Tibial nerve (tissue), 4 donors: ENCODE measurements around the gene SIK2. TPM values are rescaled to one million over a fixed set of nuclear protein-coding genes. Genes with fewer than 3 reads are reported as not detected.
"Not testable (repeated sequence)": the region's sequence is repeated elsewhere in the genome, so short reads cannot be mapped to it uniquely, and the experiment has no call there.

Experiments used
- DNase-seq, 2 donors: peaks; one replicate each; pipeline ENCODE4 v3.0.0-alpha.2; 2019; ENCODE audit warnings: low spot score in 2 of 2
- H3K27ac ChIP-seq, 4 donors: fragments of 200-600 bp; sonication (generic) in 3 of 4; one replicate each; pipeline ENCODE4 v1.5.1; 2017 to 2019; ENCODE audit warnings: mild to moderate bottlenecking in 1 of 4
- H3K27me3 ChIP-seq, 2 donors: fragments of 200-600 bp; sonication (generic) in 1 of 2; one replicate each; pipeline versions ENCODE4 v1.5.1 to v1.6.0; 2017 to 2019
- H3K36me3 ChIP-seq, 3 donors: fragments of 200-600 bp; sonication (generic); one replicate each; pipeline ENCODE4 v1.5.1; 2018 to 2019
- H3K4me1 ChIP-seq, 4 donors: fragments of 200-600 bp; sonication (generic) in 3 of 4; one replicate each; pipeline ENCODE4 v1.5.1; 2017 to 2019
- H3K4me3 ChIP-seq, 4 donors: fragments of 200-600 bp; sonication (generic) in 3 of 4; one replicate each; pipeline ENCODE4 v1.5.1; 2017 to 2019; ENCODE audit warnings: mild to moderate bottlenecking in 1 of 4, moderate library complexity in 1 of 4
- H3K9me3 ChIP-seq, 4 donors: fragments of 200-600 bp; sonication (generic) in 3 of 4; one replicate each; pipeline ENCODE4 v1.5.1; 2017 to 2019
- CTCF ChIP-seq, 5 experiments: fragments of 200-600 bp in 3 of 5; fragments of 450-650 bp in 2 of 5; sonication (generic) in 3 of 5; IDR thresholded peaks; one replicate each; pipeline ENCODE4 v1.5.1; 2016 to 2019; ENCODE audit warnings: antibody characterized with exemption in 5 of 5, mild to moderate bottlenecking in 3 of 5, moderate library complexity in 2 of 5
- EP300 ChIP-seq, 2 donors: sonication (generic); formaldehyde crosslinking; IDR thresholded peaks; one replicate each; pipeline ENCODE4 v1.6.1; 2017; ENCODE audit warnings: antibody characterized with exemption in 2 of 2, mild to moderate bottlenecking in 1 of 2
- POLR2A ChIP-seq, 2 donors: fragments of 450-650 bp; IDR thresholded peaks; one replicate each; pipeline ENCODE4 v1.6.1; 2017; ENCODE audit warnings: antibody characterized with exemption in 2 of 2, mild to moderate bottlenecking in 2 of 2, moderate library complexity in 2 of 2
- WGBS, 2 donors: methylation state at CpG; one replicate each; pipeline ENCODE4 v1.1.5; 2018; 5-methylcytosine and 5-hydroxymethylcytosine counted together
- total RNA-seq, 4 donors: library from RNA; depleted of rRNA; stranded (reverse); fragments of >200 nt; gene quantifications; one replicate each; pipeline ENCODE4 v1.1.0, GENCODE V29; 2016

The SIK2 gene
- total RNA-seq, 4 donors from 2014 or later: 19.7 to 27.6 (median 24.1) TPM

- no peak for DNase-seq
- Histone ChIP-seq H3K27ac (no peak overlapping the region), H3K9me3 (no peaks in the 10 kb centered on the region), H3K27me3 (no peaks in the 10 kb centered on the region), H3K36me3 (peaks cover 0 to 11% (median 0%) of the 10 kb centered on the region in 3 donors), H3K4me1 (peaks cover 0 to 15% (median 0%) of the 10 kb centered on the region in 4 donors), H3K4me3 (no peak overlapping the region)
- 94 to 95% methylated on average over 9 of the region's 9 CpGs for WGBS, 2 donors
- TF ChIP-seq EP300 (IDR thresholded peaks at IDR 0.05) (no peak), CTCF (IDR thresholded peaks at IDR 0.05) (no peak), POLR2A (IDR thresholded peaks at IDR 0.05) (no peak)
These were observed 43.5 kb downstream of the SIK2 start for GRCh38 chr11:111645657-111646316.

GRCh38 chr11:111651336-111651735 is 49.1 kb downstream of the SIK2 start:
- WGBS, 2 donors: 83 to 84% methylated on average over 5 of the region's 5 CpGs
- DNase-seq, H3K9me3 ChIP-seq: not testable (repeated sequence)

GRCh38 chr11:111652184-111652583 is 49.9 kb downstream of the SIK2 start:
- H3K27ac ChIP-seq: no peak overlapping the region

More at GRCh38 chr11:111651336-111651735, 49.1 kb downstream of the SIK2 start:
- H3K27me3 ChIP-seq, H3K27ac ChIP-seq, H3K36me3 ChIP-seq, H3K4me3 ChIP-seq, H3K4me1 ChIP-seq: not testable (repeated sequence)

GRCh38 chr11:111654601-111655000 is 52.4 kb downstream of the SIK2 start:
- peaks cover 0 to 17% (median 4%) of the 10 kb centered on the region in 4 donors for H3K4me1 ChIP-seq
- H3K36me3 ChIP-seq: no peaks in the 10 kb centered on the region
- no peaks in the 10 kb centered on the region for H3K9me3 ChIP-seq
- no peak overlapping the region for H3K4me3 ChIP-seq
- H3K27me3 ChIP-seq: no peaks in the 10 kb centered on the region
- H3K27ac ChIP-seq: no peak overlapping the region
- no peak for TF ChIP-seq CTCF (IDR thresholded peaks at IDR 0.05)
- no peak for DNase-seq

More at GRCh38 chr11:111652184-111652583, 49.9 kb downstream of the SIK2 start:
- TF ChIP-seq CTCF (IDR thresholded peaks at IDR 0.05) (no peak), POLR2A (IDR thresholded peaks at IDR 0.05) (no peak), EP300 (IDR thresholded peaks at IDR 0.05) (no peak)
- no peaks in the 10 kb centered on the region for H3K9me3 ChIP-seq
- no peaks in the 10 kb centered on the region for H3K27me3 ChIP-seq
- peaks cover 0 to 10% (median 3%) of the 10 kb centered on the region in 4 donors for H3K4me1 ChIP-seq
- H3K4me3 ChIP-seq: no peak overlapping the region
- DNase-seq: no peak
- peaks cover 0 to 4% (median 0%) of the 10 kb centered on the region in 3 donors for H3K36me3 ChIP-seq
- WGBS, 2 donors: 34 to 35% methylated on average over 2 of the region's 2 CpGs

- TF ChIP-seq EP300 (IDR thresholded peaks at IDR 0.05) (no peak), CTCF (IDR thresholded peaks at IDR 0.05) (no peak), POLR2A (IDR thresholded peaks at IDR 0.05) (no peak)
- peaks cover 0 to 17% (median 4%) of the 10 kb centered on the region in 4 donors for H3K4me1 ChIP-seq
- 92 to 96% methylated on average over 5 of the region's 5 CpGs for WGBS, 2 donors
- no peaks in the 10 kb centered on the region for H3K9me3 ChIP-seq
- DNase-seq: no peak
- H3K27ac ChIP-seq: no peak overlapping the region
- no peak overlapping the region for H3K4me3 ChIP-seq
- no peaks in the 10 kb centered on the region for H3K36me3 ChIP-seq
- H3K27me3 ChIP-seq: no peaks in the 10 kb centered on the region
These were observed 53.7 kb downstream of the SIK2 start for GRCh38 chr11:111655924-111656323.

GRCh38 chr11:111657905-111658304 is 55.7 kb downstream of the SIK2 start:
- not testable (repeated sequence) for H3K27me3 ChIP-seq, H3K9me3 ChIP-seq, H3K4me3 ChIP-seq, DNase-seq, H3K36me3 ChIP-seq, H3K27ac ChIP-seq
- H3K4me1 ChIP-seq: peaks cover 0 to 14% (median 4%) of the 10 kb centered on the region in 4 donors
- WGBS, 2 donors: 91 to 98% methylated on average over 8 of the region's 8 CpGs

GRCh38 chr11:111658493-111658892 is 56.2 kb downstream of the SIK2 start:
- not testable (repeated sequence) for H3K9me3 ChIP-seq, H3K36me3 ChIP-seq, DNase-seq, H3K27ac ChIP-seq, H3K27me3 ChIP-seq, H3K4me3 ChIP-seq
- peaks cover 0 to 19% (median 7%) of the 10 kb centered on the region in 4 donors for H3K4me1 ChIP-seq
- 93 to 94% methylated on average over 3 of the region's 3 CpGs for WGBS, 2 donors
